GM12864 (cell line): ENCODE results near the gene MYO1C.
A peak's percentile ranks its signal among the peaks of the same experiment; 100 is the strongest.

Experiments
- DNase-seq: peaks from one replicate; pipeline ENCODE4 v3.0.0-alpha.2; 2011; ENCODE audit warnings: low read depth
- H3K4me3 ChIP-seq: 2 replicates; pipeline ENCODE4 v1.5.1; 2011; ENCODE audit warnings: mild to moderate bottlenecking, low read depth, low read length, control low read depth
- CTCF ChIP-seq: IDR thresholded peaks from 2 replicates; pipeline ENCODE4 v1.5.1; 2011; ENCODE audit warnings: low read depth, mild to moderate bottlenecking, moderate library complexity, low read length, control low read depth, inconsistent platforms; ENCODE audit errors: missing control alignments

The MYO1C gene

GRCh38 chr17:1495265-1495989 is 2.9 kb upstream of the MYO1C start:
- DNase-seq, result no peak
- TF ChIP-seq CTCF, result no peak
- no peak overlapping the region for H3K4me3 ChIP-seq

- DNase-seq, result no peak
- TF ChIP-seq CTCF, result no peak
- H3K4me3 ChIP-seq, result no peak overlapping the region
Observed at GRCh38 chr17:1494736-1495253, 2.3 kb upstream of the MYO1C start.

GRCh38 chr17:1494203-1494602 is 1.7 kb upstream of the MYO1C start:
- DNase-seq, result no peak
- no peak overlapping the region for H3K4me3 ChIP-seq
- no peak for TF ChIP-seq CTCF

- no peak for TF ChIP-seq CTCF
- no peak for DNase-seq
- H3K4me3 ChIP-seq, result no peak overlapping the region
Observed at GRCh38 chr17:1493291-1493980, 950 bp upstream of the MYO1C start.

- peak overlapping the region; percentile 65 for H3K4me3 ChIP-seq
- no peak for TF ChIP-seq CTCF
- no peak for DNase-seq
Observed at GRCh38 chr17:1491443-1492248, 840 bp downstream of the MYO1C start.

- H3K4me3 ChIP-seq, result peak overlapping the region; percentile 65
- DNase-seq, result no peak
- TF ChIP-seq CTCF, result no peak
Observed at GRCh38 chr17:1490643-1491442, 1.6 kb downstream of the MYO1C start.
